Parathyroid adenoma (tissue), 2 donors: Measurements from ENCODE around the gene UBAP2L.
"Not testable (repeated sequence)": the region's sequence is repeated elsewhere in the genome, so short reads cannot be mapped to it uniquely, and the experiment has no call there.

ENCODE experiments used
- H2AFZ ChIP-seq: fragments of 300-600 bp; sonication (generic); one replicate; pipeline ENCODE4 v1.7.0; 2017; ENCODE audit warnings: antibody characterized with exemption, mild to moderate bottlenecking
- H3K27ac ChIP-seq: fragments of 300-600 bp; sonication (generic); one replicate; pipeline ENCODE4 v1.7.0; 2017
- H3K27me3 ChIP-seq: fragments of 300-600 bp; sonication (generic); one replicate; pipeline ENCODE4 v1.7.0; 2017; ENCODE audit warnings: low read length; ENCODE audit not compliant: control insufficient read depth, insufficient read depth
- H3K36me3 ChIP-seq: fragments of 300-600 bp; sonication (generic); one replicate; pipeline ENCODE4 v1.7.0; 2017; ENCODE audit warnings: low read length; ENCODE audit not compliant: control insufficient read depth, insufficient read depth
- H3K4me1 ChIP-seq: fragments of 300-600 bp; sonication (generic); one replicate; pipeline ENCODE4 v1.7.0; 2017; ENCODE audit warnings: control low read depth
- H3K4me2 ChIP-seq: fragments of 300-600 bp; sonication (generic); one replicate; pipeline ENCODE4 v1.7.0; 2017; ENCODE audit warnings: low read length
- H3K4me3 ChIP-seq: fragments of 300-600 bp; sonication (generic); one replicate; pipeline ENCODE4 v1.7.0; 2017; ENCODE audit warnings: low read depth, low read length
- H3K79me2 ChIP-seq: fragments of 300-600 bp; sonication (generic); one replicate; pipeline ENCODE4 v1.7.0; 2017; ENCODE audit warnings: control low read depth
- H3K9ac ChIP-seq: fragments of 300-600 bp; sonication (generic); one replicate; pipeline ENCODE4 v1.7.0; 2017; ENCODE audit warnings: mild to moderate bottlenecking
- H3K9me3 ChIP-seq: fragments of 300-600 bp; sonication (generic); one replicate; pipeline ENCODE4 v1.7.0; 2017; ENCODE audit warnings: low read length; ENCODE audit not compliant: control insufficient read depth
- CTCF ChIP-seq: fragments of 300-600 bp; sonication (generic); IDR thresholded peaks from one replicate; pipeline ENCODE4 v1.7.0; 2017; ENCODE audit warnings: antibody characterized with exemption, mild to moderate bottlenecking
- donor health status: primary hyperparathyroidism.

UBAP2L gene

GRCh38 chr1:154313066-154313356 is 92.3 kb downstream of the UBAP2L start:
- no peaks in the 10 kb centered on the region for H3K27me3 ChIP-seq
- H3K4me2 ChIP-seq = no peak overlapping the region
- H3K9me3 ChIP-seq = no peaks in the 10 kb centered on the region
- H2AFZ ChIP-seq = no peak overlapping the region
- no peak for TF ChIP-seq CTCF
- H3K27ac ChIP-seq = no peak overlapping the region
- H3K4me3 ChIP-seq = no peak overlapping the region
- no peaks in the 10 kb centered on the region for H3K36me3 ChIP-seq
- no peaks in the 10 kb centered on the region for H3K79me2 ChIP-seq
- H3K9ac ChIP-seq = no peak overlapping the region
- no peaks in the 10 kb centered on the region for H3K4me1 ChIP-seq

- not testable (repeated sequence) for H3K27ac ChIP-seq, H3K36me3 ChIP-seq, H3K9ac ChIP-seq, H3K9me3 ChIP-seq, H3K4me1 ChIP-seq, H3K27me3 ChIP-seq, H2AFZ ChIP-seq, H3K4me3 ChIP-seq, H3K4me2 ChIP-seq, H3K79me2 ChIP-seq
These were observed 93.5 kb downstream of the UBAP2L start for GRCh38 chr1:154314226-154314625.

- H3K9me3 ChIP-seq = no peaks in the 10 kb centered on the region
- H3K79me2 ChIP-seq = no peaks in the 10 kb centered on the region
- no peak overlapping the region for H3K9ac ChIP-seq
- H3K4me2 ChIP-seq = no peak overlapping the region
- TF ChIP-seq CTCF = no peak
- H3K27ac ChIP-seq = no peak overlapping the region
- H2AFZ ChIP-seq = no peak overlapping the region
- no peak overlapping the region for H3K4me3 ChIP-seq
- no peaks in the 10 kb centered on the region for H3K4me1 ChIP-seq
- H3K36me3 ChIP-seq = no peaks in the 10 kb centered on the region
- H3K27me3 ChIP-seq = no peaks in the 10 kb centered on the region
These were observed 95.9 kb downstream of the UBAP2L start for GRCh38 chr1:154316704-154317103.

GRCh38 chr1:154318386-154318785 is 97.6 kb downstream of the UBAP2L start:
- no peak overlapping the region for H3K4me2 ChIP-seq
- H3K36me3 ChIP-seq = no peaks in the 10 kb centered on the region
- no peak overlapping the region for H3K9ac ChIP-seq
- H3K27me3 ChIP-seq = no peaks in the 10 kb centered on the region
- H2AFZ ChIP-seq = no peak overlapping the region
- H3K27ac ChIP-seq = no peak overlapping the region
- no peaks in the 10 kb centered on the region for H3K4me1 ChIP-seq
- H3K4me3 ChIP-seq = no peak overlapping the region
- H3K79me2 ChIP-seq = no peaks in the 10 kb centered on the region
- no peak for TF ChIP-seq CTCF
- H3K9me3 ChIP-seq = no peaks in the 10 kb centered on the region
